H9 (cell line): Measurements from ENCODE around the gene CYTL1. TPM values are rescaled to one million over a fixed set of nuclear protein-coding genes. Genes with fewer than 3 reads are reported as not detected.
A peak's percentile ranks its signal among the peaks of the same experiment; 100 is the strongest.

Source experiments
- DNase-seq: peaks from one replicate; pipeline ENCODE4 v3.0.0-alpha.2; 2017
- H2AFZ ChIP-seq: one replicate; pipeline ENCODE4 v1.6.1; 2013; ENCODE audit warnings: mild to moderate bottlenecking, low read length, control low read depth, moderate library complexity
- H2AK5ac ChIP-seq: 2 replicates; pipeline ENCODE4 v1.6.1; 2013; ENCODE audit warnings: low read length, control low read depth, mixed read lengths; ENCODE audit not compliant: insufficient read length
- H2BK120ac ChIP-seq: one replicate; pipeline ENCODE4 v1.6.1; 2013; ENCODE audit warnings: low read depth, mild to moderate bottlenecking, low read length, control low read depth, inconsistent platforms; ENCODE audit not compliant: poor library complexity, severe bottlenecking
- H2BK12ac ChIP-seq: 2 replicates; pipeline ENCODE4 v1.6.1; 2013; ENCODE audit warnings: low read length, control low read depth, mixed read lengths, low read depth; ENCODE audit not compliant: insufficient read length
- H2BK15ac ChIP-seq: 2 replicates; pipeline ENCODE4 v1.6.1; 2013; ENCODE audit warnings: low read depth, low read length, control low read depth
- H2BK20ac ChIP-seq: one replicate; pipeline ENCODE4 v1.6.1; 2013; ENCODE audit warnings: low read depth, mild to moderate bottlenecking, low read length, control low read depth, inconsistent platforms; ENCODE audit not compliant: poor library complexity, severe bottlenecking
- H2BK5ac ChIP-seq: 2 replicates; pipeline ENCODE4 v1.6.1; 2013; ENCODE audit warnings: low read length, control low read depth, mixed read lengths; ENCODE audit not compliant: insufficient read length
- H3K14ac ChIP-seq: 2 replicates; pipeline ENCODE4 v1.6.1; 2013; ENCODE audit warnings: low read length, control low read depth; ENCODE audit not compliant: insufficient read depth
- H3K18ac ChIP-seq: 2 replicates; pipeline ENCODE4 v1.6.1; 2013; ENCODE audit warnings: low read depth, mild to moderate bottlenecking, mixed read lengths, low read length, control low read depth; ENCODE audit not compliant: insufficient read length
- H3K23ac ChIP-seq: 2 replicates; pipeline ENCODE4 v1.6.1; 2013; ENCODE audit warnings: low read length, control low read depth, mixed read lengths, low read depth; ENCODE audit not compliant: insufficient read length
- H3K23me2 ChIP-seq: 2 replicates; pipeline ENCODE4 v1.6.1; 2013; ENCODE audit warnings: low read depth, mild to moderate bottlenecking, mixed read lengths, low read length, control low read depth; ENCODE audit not compliant: insufficient read length, poor library complexity, severe bottlenecking
- H3K27ac ChIP-seq: 2 replicates; pipeline ENCODE4 v1.5.1; 2013; ENCODE audit warnings: low read length, control low read depth, mixed read lengths, low read depth; ENCODE audit not compliant: insufficient read length
- H3K27me3 ChIP-seq: 2 replicates; pipeline ENCODE4 v1.6.1; 2013; ENCODE audit warnings: low read length, control low read depth, inconsistent platforms; ENCODE audit not compliant: insufficient read depth
- H3K4ac ChIP-seq: 2 replicates; pipeline ENCODE4 v1.6.1; 2013; ENCODE audit warnings: low read depth, mild to moderate bottlenecking, control low read depth, inconsistent platforms, low read length, moderate library complexity
- H3K4me1 ChIP-seq: 2 replicates; pipeline ENCODE4 v1.6.1; 2013; ENCODE audit warnings: low read length, control low read depth, inconsistent platforms; ENCODE audit not compliant: insufficient read depth
- H3K4me2 ChIP-seq: 2 replicates; pipeline ENCODE4 v1.6.1; 2013; ENCODE audit warnings: low read length, control low read depth, mixed read lengths; ENCODE audit not compliant: insufficient read length, insufficient read depth
- H3K56ac ChIP-seq: 2 replicates; pipeline ENCODE4 v1.6.1; 2013; ENCODE audit warnings: low read depth, mild to moderate bottlenecking, mixed read lengths, low read length, control low read depth; ENCODE audit not compliant: insufficient read length
- H3K79me1 ChIP-seq: 2 replicates; pipeline ENCODE4 v1.6.1; 2013; ENCODE audit warnings: low read depth, mild to moderate bottlenecking, moderate library complexity, low read length, control low read depth, inconsistent platforms; ENCODE audit not compliant: insufficient read depth, poor library complexity, severe bottlenecking
- H3K79me2 ChIP-seq: 2 replicates; pipeline ENCODE4 v1.6.1; 2013; ENCODE audit warnings: low read length, control low read depth, inconsistent platforms; ENCODE audit not compliant: insufficient read depth
- H3K9ac ChIP-seq: 2 replicates; pipeline ENCODE4 v1.6.1; 2013; ENCODE audit warnings: low read length, control low read depth, mixed read lengths; ENCODE audit not compliant: insufficient read length; ENCODE audit errors: extremely low read depth
- H3K9me3 ChIP-seq: one replicate; pipeline ENCODE4 v1.6.1; 2013; ENCODE audit warnings: low read depth, low read length, inconsistent platforms; ENCODE audit not compliant: control insufficient read depth
- H3T11ph ChIP-seq: one replicate; pipeline ENCODE4 v1.6.1; 2013; ENCODE audit warnings: mild to moderate bottlenecking, low read length, control low read depth, inconsistent platforms
- H4K20me1 ChIP-seq: one replicate; pipeline ENCODE4 v1.6.1; 2013; ENCODE audit not compliant: control insufficient read depth, insufficient read length, insufficient read depth
- H4K5ac ChIP-seq: 2 replicates; pipeline ENCODE4 v1.6.1; 2013; ENCODE audit warnings: low read depth, mild to moderate bottlenecking, mixed read lengths, low read length, control low read depth; ENCODE audit not compliant: insufficient read length
- H4K8ac ChIP-seq: replicated peaks from 2 replicates; pipeline ENCODE4 v1.6.1; 2013; ENCODE audit warnings: low read length, control low read depth, mixed read lengths, low read depth; ENCODE audit not compliant: insufficient read length
- H4K91ac ChIP-seq: 2 replicates; pipeline ENCODE4 v1.6.1; 2013; ENCODE audit warnings: low read depth, mild to moderate bottlenecking, moderate library complexity, mixed read lengths, low read length, control low read depth; ENCODE audit not compliant: insufficient read length
- H3K27ac Mint-ChIP-seq, 3 experiments: 2 replicates in 2 of 3; 3 replicates in 1 of 3; pipeline ENCODE4 v1.8.0; 2020 to 2021; ENCODE audit warnings: mixed read lengths in 3 of 3, mild to moderate bottlenecking in 1 of 3, moderate library complexity in 1 of 3
- H3K27me3 Mint-ChIP-seq: 2 replicates; pipeline ENCODE4 v1.8.0; 2021; ENCODE audit warnings: low read depth, mild to moderate bottlenecking, moderate library complexity, mixed read lengths
- H3K36me3 Mint-ChIP-seq, 3 experiments: 2 replicates in 2 of 3; 3 replicates in 1 of 3; pipeline ENCODE4 v1.8.0; 2020 to 2021; ENCODE audit warnings: low read depth in 3 of 3, mixed read lengths in 3 of 3; ENCODE audit not compliant: insufficient read depth in 1 of 3
- H3K4me1 Mint-ChIP-seq, 2 experiments: 2 replicates each; pipeline ENCODE4 v1.8.0; 2020; ENCODE audit warnings: mixed read lengths in 2 of 2
- H3K4me3 Mint-ChIP-seq, 2 experiments: 2 replicates in 1 of 2; 3 replicates in 1 of 2; pipeline ENCODE4 v1.8.0; 2020 to 2021; ENCODE audit warnings: mild to moderate bottlenecking in 2 of 2, mixed read lengths in 2 of 2, moderate library complexity in 1 of 2
- H3K9me3 Mint-ChIP-seq, 2 experiments: 2 replicates in 1 of 2; 3 replicates in 1 of 2; pipeline ENCODE4 v1.8.0; 2020; ENCODE audit warnings: mild to moderate bottlenecking in 2 of 2, mixed read lengths in 2 of 2, moderate library complexity in 1 of 2
- CTCF ChIP-seq: fragments of 200-600 bp; sonication (generic); conservative IDR thresholded peaks from 3 replicates; pipeline ENCODE4 v1.8.0; 2021; ENCODE audit warnings: antibody characterized with exemption, mild to moderate bottlenecking
- WGBS: extraction: QIAGEN DNeasy Blood & Tissue Kit; methylation state at CpG from one replicate; pipeline ENCODE4 v1.1.7; 2013; ENCODE audit warnings: missing lambda C conversion rate, low lambda C conversion rate, mixed read lengths; ENCODE audit not compliant: insufficient read length; ENCODE audit errors: extremely low coverage; 5-methylcytosine and 5-hydroxymethylcytosine counted together
- total RNA-seq: library from RNA; stranded (reverse); gene quantifications from 2 replicates; pipeline ENCODE4 v1.2.1, GENCODE V29; 2021

The CYTL1 gene
- total RNA-seq, 1 experiment from 2014 or later: 1.7 TPM

- peaks cover 2 to 5% of the 10 kb centered on the region in 2 experiments; a peak in 4 of 5 replicates for H3K9me3 Mint-ChIP-seq
- no peak overlapping the region for H3K4ac ChIP-seq
- H2BK120ac ChIP-seq: no peak overlapping the region
- no peak overlapping the region for H2BK5ac ChIP-seq
- no peak overlapping the region for H3T11ph ChIP-seq
- H4K8ac ChIP-seq: no peak overlapping the region
- H3K4me2 ChIP-seq: peak overlapping the region; percentile 69
- no peak overlapping the region for H4K91ac ChIP-seq
- no peak overlapping the region for H3K18ac ChIP-seq
- H2BK20ac ChIP-seq: no peak overlapping the region
- no peaks in the 10 kb centered on the region for H4K20me1 ChIP-seq
- no peak overlapping the region for H2AK5ac ChIP-seq
- WGBS: no CpG with 5 or more reads among the region's 36 CpGs
- no peak overlapping the region for H4K5ac ChIP-seq
- H3K4me1 Mint-ChIP-seq: peaks cover 10 to 11% of the 10 kb centered on the region in 2 experiments
- peak; percentile 87 for DNase-seq
- peaks cover 20% of the 10 kb centered on the region; the same call in 1 of the 2 replicates for H3K27me3 ChIP-seq
- no peak overlapping the region for H3K27ac Mint-ChIP-seq
- H2AFZ ChIP-seq: no peak overlapping the region
- H3K27ac ChIP-seq: no peak overlapping the region
- H3K4me3 Mint-ChIP-seq: peak overlapping the region; percentile 72 to 87
- no peaks in the 10 kb centered on the region for H3K36me3 Mint-ChIP-seq
- no peak overlapping the region for H3K56ac ChIP-seq
- peaks cover 12% of the 10 kb centered on the region for H3K23me2 ChIP-seq
- H3K4me1 ChIP-seq: no peaks in the 10 kb centered on the region
- no peak overlapping the region for H3K9ac ChIP-seq
- H2BK15ac ChIP-seq: no peak overlapping the region
- no peak overlapping the region for H3K23ac ChIP-seq
- H2BK12ac ChIP-seq: no peak overlapping the region
- H3K14ac ChIP-seq: no peak overlapping the region
- no peaks in the 10 kb centered on the region for H3K79me2 ChIP-seq
- TF ChIP-seq CTCF: peak; percentile 86
- peaks cover 75% of the 10 kb centered on the region for H3K27me3 Mint-ChIP-seq
- no peaks in the 10 kb centered on the region for H3K79me1 ChIP-seq
- H3K9me3 ChIP-seq: no peaks in the 10 kb centered on the region
Observed at GRCh38 chr4:5050520-5051277, 31.4 kb upstream of the CYTL1 start.
